CD4-positive, alpha-beta T cell (primary cell): ENCODE measurements around the gene ANO9. TPM values are rescaled to one million over a fixed set of nuclear protein-coding genes. Genes with fewer than 3 reads are reported as not detected.
A peak's percentile ranks its signal among the peaks of the same experiment; 100 is the strongest.

ENCODE experiments used
- ATAC-seq: fragments of 200-7000 bp; cut with Tn5 transposase; one replicate; pipeline ENCODE4 v1.10.0; 2022; ENCODE audit warnings: mild to moderate bottlenecking; ENCODE audit not compliant: poor library complexity
- CTCF ChIA-PET: fragments of 350-600 bp; sonication (Branson Sonifier 250); formaldehyde crosslinking; loops from one replicate; lab custom pipeline; 2021; ENCODE audit warnings: antibody characterized with exemption, inconsistent platforms; lab: Charles Lee
- POLR2A ChIA-PET: fragments of 350-600 bp; sonication (Branson Sonifier 250); formaldehyde crosslinking; loops from one replicate; lab custom pipeline; 2021; ENCODE audit warnings: antibody characterized with exemption, inconsistent platforms; lab: Charles Lee
- DNase-seq, 14 experiments: peaks; one replicate each; pipeline ENCODE4 v3.0.0-alpha.2; 2013 to 2020; ENCODE audit warnings: mixed read lengths in 2 of 14
- H3K27ac ChIP-seq, 2 donors: one replicate each; pipeline versions ENCODE4 v1.5.1 to v1.7.0; 2013; ENCODE audit warnings: low read length in 2 of 2, low read depth in 1 of 2, mild to moderate bottlenecking in 1 of 2
- H3K27me3 ChIP-seq, 2 experiments: 1 replicate in 1 of 2; 2 replicates in 1 of 2; pipeline versions ENCODE4 v1.6.1 to v1.7.0; 2013; ENCODE audit warnings: low read length in 2 of 2, control low read depth in 1 of 2, mild to moderate bottlenecking in 1 of 2, moderate library complexity in 1 of 2; ENCODE audit not compliant: insufficient read depth in 2 of 2, control insufficient read depth in 1 of 2
- H3K36me3 ChIP-seq: one replicate; pipeline ENCODE4 v1.6.1; 2013; ENCODE audit warnings: low read length, control low read depth; ENCODE audit not compliant: insufficient read depth
- H3K4me1 ChIP-seq: one replicate; pipeline ENCODE4 v1.6.1; 2013; ENCODE audit warnings: low read length, control low read depth; ENCODE audit not compliant: insufficient read depth
- H3K4me3 ChIP-seq: one replicate; pipeline ENCODE4 v1.5.1; 2013; ENCODE audit warnings: mild to moderate bottlenecking, low read length, moderate library complexity
- H3K9me3 ChIP-seq, 2 experiments: 1 replicate in 1 of 2; 2 replicates in 1 of 2; pipeline versions ENCODE4 v1.6.1 to v1.7.0; 2013; ENCODE audit warnings: low read length in 2 of 2, mild to moderate bottlenecking in 2 of 2, control low read depth in 1 of 2, moderate library complexity in 1 of 2; ENCODE audit not compliant: control insufficient read depth in 1 of 2, insufficient read depth in 1 of 2
- H3K27ac Mint-ChIP-seq: one replicate; pipeline ENCODE4 v1.8.0; 2020; ENCODE audit warnings: mixed read lengths
- H3K27me3 Mint-ChIP-seq: one replicate; pipeline ENCODE4 v1.8.0; 2021; ENCODE audit warnings: mixed read lengths
- H3K36me3 Mint-ChIP-seq: one replicate; pipeline ENCODE4 v1.8.0; 2021; ENCODE audit warnings: low read depth, mixed read lengths
- H3K4me1 Mint-ChIP-seq: one replicate; pipeline ENCODE4 v1.8.0; 2021; ENCODE audit warnings: low read depth, mixed read lengths
- H3K4me3 Mint-ChIP-seq: one replicate; pipeline ENCODE4 v1.8.0; 2020; ENCODE audit warnings: mild to moderate bottlenecking, mixed read lengths
- H3K9me3 Mint-ChIP-seq: one replicate; pipeline ENCODE4 v1.8.0; 2020; ENCODE audit warnings: mixed read lengths
- CTCF ChIP-seq: fragments of 200-600 bp; IDR thresholded peaks from one replicate; pipeline ENCODE4 v1.8.0; 2022; ENCODE audit warnings: antibody characterized with exemption, mild to moderate bottlenecking
- intact Hi-C, 2 experiments: fragments of 100-400 bp; cut with DNase I in 1 of 2; cut with micrococcal nuclease in 1 of 2; formaldehyde crosslinking; loops; one replicate each; pipeline versions ENCODE4 v1.15.1 to v1.9.0; 2023 to 2025; cut with DNase I, micrococcal nuclease
- total RNA-seq, 174 experiments: library from RNA in 2 of 174; stranded (reverse) in 2 of 174; gene quantifications; one replicate each; pipeline ENCODE4 v1.2.3 and lab custom pipeline; 2021 to 2026

ANO9 gene
- total RNA-seq, 2 experiments from 2014 or later: 109 to 114 TPM

GRCh38 chr11:405323-405953, 36.4 kb downstream of the ANO9 start:
- no peak for ATAC-seq
- ChIA-PET POLR2A (interaction anchor here (0.5 to 7.3 kb wide), 8 partner anchors 8 to 170 kb away, joined by 3 to 88 read pairs (median 16); partner anchors contain the start of genes PTDSS2, RNH1 and SIGIRR), CTCF (interaction anchor here (1.6 to 4.3 kb wide), 3 partner anchors 9 to 45 kb away, joined by 9 to 39 read pairs (median 37); partner anchors contain the start of gene PTDSS2)
- no peaks in the 10 kb centered on the region for H3K9me3 ChIP-seq
- DNase-seq: no peak
- peaks cover 44% of the 10 kb centered on the region for H3K4me1 ChIP-seq
- H3K4me1 Mint-ChIP-seq: peaks cover 8% of the 10 kb centered on the region
- H3K27ac ChIP-seq: no peak overlapping the region
- H3K27me3 ChIP-seq: no peaks in the 10 kb centered on the region
- no peak for TF ChIP-seq CTCF
- H3K36me3 ChIP-seq: peaks cover 17% of the 10 kb centered on the region
- intact Hi-C loops: loop anchor here in 1 of 2 experiments (5.0 kb wide), 2 partner anchors 168 to 172 kb away; partner anchors contain the start of genes PHRF1, PSMD13 and SIRT3
- no peak overlapping the region for H3K4me3 ChIP-seq
- H3K27ac Mint-ChIP-seq: peak overlapping the region; percentile 61
- H3K9me3 Mint-ChIP-seq: no peaks in the 10 kb centered on the region
- H3K36me3 Mint-ChIP-seq: peaks cover 4% of the 10 kb centered on the region
- H3K4me3 Mint-ChIP-seq: peak overlapping the region; percentile 74
- H3K27me3 Mint-ChIP-seq: no peaks in the 10 kb centered on the region

- Histone ChIP-seq H3K9me3 (peaks cover 0 to 4% of the 10 kb centered on the region in 2 experiments), H3K27ac (no peak overlapping the region), H3K36me3 (peaks cover 11% of the 10 kb centered on the region), H3K4me3 (no peak overlapping the region), H3K4me1 (peaks cover 48% of the 10 kb centered on the region), H3K27me3 (no peaks in the 10 kb centered on the region)
- H3K4me3 Mint-ChIP-seq: no peak overlapping the region
- peaks cover 4% of the 10 kb centered on the region for H3K36me3 Mint-ChIP-seq
- DNase-seq: peak in 1 of 14 experiments; percentile 31
- TF ChIP-seq CTCF: no peak
- CTCF ChIA-PET: interaction anchor here (3.2 to 4.3 kb wide), 2 partner anchors 44 to 46 kb away, joined by 37 to 39 read pairs; partner anchors contain the start of gene PTDSS2
- no peak for ATAC-seq
- POLR2A ChIA-PET: interaction anchor here (0.5 to 7.3 kb wide), 6 partner anchors 8 to 197 kb away, joined by 3 to 88 read pairs (median 12); partner anchors contain the start of genes BET1L, PTDSS2, RIC8A and SIGIRR
- intact Hi-C loops: loop anchor here in 1 of 2 experiments (5.0 kb wide), 2 partner anchors 167 to 173 kb away; partner anchors contain the start of genes PHRF1, PSMD13 and SIRT3
- H3K4me1 Mint-ChIP-seq: peaks cover 10% of the 10 kb centered on the region
- H3K9me3 Mint-ChIP-seq: no peaks in the 10 kb centered on the region
- H3K27me3 Mint-ChIP-seq: peaks cover 3% of the 10 kb centered on the region
- peak overlapping the region; percentile 61 for H3K27ac Mint-ChIP-seq
Measured at GRCh38 chr11:404551-405264, 37.1 kb downstream of the ANO9 start.

- no peaks in the 10 kb centered on the region for H3K27me3 ChIP-seq
- CTCF ChIA-PET: interaction anchor here (1.3 to 4.3 kb wide), 2 partner anchors 44 to 47 kb away, joined by 3 to 37 read pairs; partner anchors contain the start of gene PTDSS2
- H3K27ac ChIP-seq: no peak overlapping the region
- peaks cover 13% of the 10 kb centered on the region for H3K4me1 Mint-ChIP-seq
- no peaks in the 10 kb centered on the region for H3K9me3 Mint-ChIP-seq
- DNase-seq (peak in 1 of 14 experiments; percentile 45), ATAC-seq (no peak)
- H3K36me3 Mint-ChIP-seq: peaks cover 4% of the 10 kb centered on the region
- peaks cover 0 to 7% of the 10 kb centered on the region in 2 experiments for H3K9me3 ChIP-seq
- H3K27ac Mint-ChIP-seq: peak overlapping the region; percentile 47
- H3K27me3 Mint-ChIP-seq: peaks cover 9% of the 10 kb centered on the region
- H3K4me3 Mint-ChIP-seq: no peak overlapping the region
- POLR2A ChIA-PET: interaction anchor here (1.1 to 7.3 kb wide), 3 partner anchors 12 to 197 kb away, joined by 3 to 88 read pairs (median 75); partner anchors contain the start of genes BET1L, PTDSS2, RIC8A and SIGIRR
- H3K36me3 ChIP-seq: peaks cover 9% of the 10 kb centered on the region
- intact Hi-C loops: no loop called here
- H3K4me1 ChIP-seq: peaks cover 44% of the 10 kb centered on the region
- H3K4me3 ChIP-seq: no peak overlapping the region
- TF ChIP-seq CTCF: no peak
Measured at GRCh38 chr11:403761-404431, 37.9 kb downstream of the ANO9 start.
